A549 (cell line): ENCODE results near the gene NR3C2. TPM values are rescaled to one million over a fixed set of nuclear protein-coding genes. Genes with fewer than 3 reads are reported as not detected.

Experiments used
- ATAC-seq, 2 experiments: fragments of 200-7000 bp in 1 of 2; fragments of >200 bp in 1 of 2; cut with Nextera tagmentation in 1 of 2; cut with Tn5 transposase in 1 of 2; 3 replicates each; pipeline versions ENCODE4 v1.8.0 to v1.9.1; 2018 to 2020; ENCODE audit warnings: mild to moderate bottlenecking in 1 of 2, moderate library complexity in 1 of 2
- CTCF ChIA-PET: fragments of 300-600 bp; sonication (Branson Sonifier 250); formaldehyde crosslinking; extraction: SDS; loops from one replicate; lab custom pipeline; 2021; ENCODE audit warnings: antibody characterized with exemption, inconsistent platforms; lab: Yijun Ruan, JAX
- POLR2A ChIA-PET: fragments of 350-600 bp; formaldehyde crosslinking; extraction: SDS; loops from one replicate; lab custom pipeline; 2021; ENCODE audit warnings: antibody characterized with exemption, inconsistent platforms; lab: Yijun Ruan, JAX
- DNase-seq, 2 experiments: peaks; one replicate each; pipeline versions ENCODE4 v3.0.0 to v3.0.0-alpha.2; 2011 to 2016; ENCODE audit warnings: low read depth in 1 of 2, low spot score in 1 of 2
- FAIRE-seq: peaks from 2 replicates; lab custom pipeline; 2011; peaks lifted over from hg19 to GRCh38; lab: Jason Lieb, UNC
- H3K27ac ChIP-seq, 2 experiments: fragments of >200 bp; sonication (Bioruptor Twin); formaldehyde crosslinking; 3 replicates each; pipeline ENCODE4 v1.5.1; 2016 to 2017
- H3K4me1 ChIP-seq: fragments of >200 bp; sonication (Bioruptor Twin); formaldehyde crosslinking; 3 replicates; pipeline ENCODE4 v1.6.1; 2016
- H3K4me2 ChIP-seq: fragments of >200 bp; sonication (Bioruptor Twin); formaldehyde crosslinking; 3 replicates; pipeline ENCODE4 v1.6.1; 2016
- H3K4me3 ChIP-seq: fragments of >200 bp; sonication (Bioruptor Twin); formaldehyde crosslinking; 3 replicates; pipeline ENCODE4 v1.5.1; 2016
- H3K9me3 ChIP-seq: fragments of >200 bp; sonication (Bioruptor Twin); formaldehyde crosslinking; 3 replicates; pipeline ENCODE4 v1.6.1; 2016
- ATOH8 ChIP-seq: fragments of 250-450 bp; sonication (Bioruptor Pico); IDR thresholded peaks from 2 replicates; pipeline ENCODE4 v1.5.0; 2020; ENCODE audit warnings: low read depth, mild to moderate bottlenecking, moderate library complexity
- BHLHE40 ChIP-seq: IDR thresholded peaks from 2 replicates; pipeline ENCODE4 v1.6.1; 2012; ENCODE audit warnings: low read depth, low read length, inconsistent platforms
- CBX2 ChIP-seq: fragments of 200-600 bp; sonication (generic); IDR thresholded peaks from 2 replicates; pipeline ENCODE4 v1.6.1; 2016; ENCODE audit warnings: low read depth, mild to moderate bottlenecking, borderline replicate concordance
- CEBPB ChIP-seq, 2 experiments: fragments of >200 bp in 1 of 2; sonication (Bioruptor Twin) in 1 of 2; formaldehyde crosslinking in 1 of 2; IDR thresholded peaks; 2 replicates each; pipeline ENCODE4 v1.6.1; 2012 to 2016
- CHD4 ChIP-seq: fragments of 200-600 bp; sonication (generic); IDR thresholded peaks from 2 replicates; pipeline ENCODE4 v1.6.1; 2016; ENCODE audit warnings: antibody characterized with exemption, mild to moderate bottlenecking, borderline replicate concordance
- EHF ChIP-seq: fragments of 250-450 bp; sonication (Bioruptor Pico); IDR thresholded peaks from 2 replicates; pipeline ENCODE4 v1.5.0; 2020; ENCODE audit warnings: mild to moderate bottlenecking
- EHMT2 ChIP-seq: fragments of 200-600 bp; sonication (generic); IDR thresholded peaks from 2 replicates; pipeline ENCODE4 v1.6.1; 2016; ENCODE audit warnings: antibody characterized with exemption, low read depth, mild to moderate bottlenecking, moderate library complexity
- EP300 ChIP-seq, 2 experiments: fragments of >200 bp; sonication (Bioruptor Twin); formaldehyde crosslinking; IDR thresholded peaks; 2 replicates in 1 of 2; 3 replicates in 1 of 2; pipeline ENCODE4 v1.6.1; 2016 to 2017
- FOSL2 ChIP-seq, 2 experiments: fragments of 450-650 bp in 1 of 2; fragments of >200 bp in 1 of 2; sonication (Bioruptor Twin) in 1 of 2; formaldehyde crosslinking; IDR thresholded peaks; 2 replicates each; pipeline versions ENCODE4 v1.5.0 to v1.6.1; 2016 to 2020; ENCODE audit warnings: mild to moderate bottlenecking in 1 of 2, moderate library complexity in 1 of 2
- FOXS1 ChIP-seq: fragments of 250-450 bp; sonication (Bioruptor Pico); IDR thresholded peaks from 2 replicates; pipeline ENCODE4 v1.5.0; 2020; ENCODE audit warnings: mild to moderate bottlenecking, moderate library complexity
- HDAC2 ChIP-seq: fragments of 200-600 bp; sonication (generic); IDR thresholded peaks from 2 replicates; pipeline ENCODE4 v1.6.1; 2016
- HEYL ChIP-seq: fragments of 250-450 bp; sonication (Bioruptor Pico); IDR thresholded peaks from 2 replicates; pipeline ENCODE4 v1.8.0; 2021; ENCODE audit warnings: mild to moderate bottlenecking, moderate library complexity
- HOXB5 ChIP-seq: fragments of 250-450 bp; sonication (Bioruptor Pico); IDR thresholded peaks from 2 replicates; pipeline ENCODE4 v1.5.0; 2020; ENCODE audit warnings: mild to moderate bottlenecking, moderate library complexity
- KDM5A ChIP-seq: fragments of 200-600 bp; sonication (generic); IDR thresholded peaks from 2 replicates; pipeline ENCODE4 v1.6.1; 2016; ENCODE audit warnings: antibody characterized with exemption, mild to moderate bottlenecking
- NPAS2 ChIP-seq: fragments of 250-450 bp; sonication (Bioruptor Pico); IDR thresholded peaks from 2 replicates; pipeline ENCODE4 v1.8.0; 2022; ENCODE audit warnings: mild to moderate bottlenecking, moderate library complexity, borderline replicate concordance
- PBX3 ChIP-seq: IDR thresholded peaks from 2 replicates; pipeline ENCODE4 v1.6.1; 2012
- PHF8 ChIP-seq: fragments of 200-600 bp; sonication (generic); IDR thresholded peaks from 2 replicates; pipeline ENCODE4 v1.6.1; 2016; ENCODE audit warnings: low read depth, mild to moderate bottlenecking, antibody characterized with exemption, moderate library complexity, borderline replicate concordance
- POLR2A ChIP-seq: IDR thresholded peaks from 2 replicates; pipeline ENCODE4 v1.6.1; 2012; ENCODE audit warnings: mild to moderate bottlenecking, low read length
- RAD21 ChIP-seq, 2 experiments: fragments of >200 bp in 1 of 2; sonication (Bioruptor Twin) in 1 of 2; formaldehyde crosslinking in 1 of 2; IDR thresholded peaks in 1 of 2; conservative IDR thresholded peaks in 1 of 2; 2 replicates in 1 of 2; 3 replicates in 1 of 2; pipeline ENCODE4 v1.6.1; 2012 to 2018; ENCODE audit warnings: inconsistent platforms in 1 of 2
- SREBF2 ChIP-seq: fragments of 450-650 bp; IDR thresholded peaks from 2 replicates; pipeline ENCODE4 v1.6.1; 2014; ENCODE audit warnings: mild to moderate bottlenecking, moderate library complexity
- ZNF302 ChIP-seq: fragments of 250-450 bp; sonication (Bioruptor Pico); IDR thresholded peaks from 2 replicates; pipeline ENCODE4 v1.9.0; 2021; ENCODE audit warnings: inconsistent platforms, mild to moderate bottlenecking, moderate library complexity
- ZSCAN20 ChIP-seq: fragments of 250-450 bp; sonication (Bioruptor Pico); IDR thresholded peaks from 2 replicates; pipeline ENCODE4 v1.8.0; 2022; ENCODE audit warnings: mild to moderate bottlenecking, moderate library complexity
- WGBS: methylation state at CpG from one replicate; pipeline ENCODE4 v1.1.6; 2017; ENCODE audit errors: missing lambda C conversion rate; 5-methylcytosine and 5-hydroxymethylcytosine counted together
- polyA plus RNA-seq, 4 experiments: library from polyadenylated mRNA; depleted of rRNA in 3 of 4; stranded (reverse); fragments of >200 nt; fragmentation: RNase III in 1 of 4; extraction: RNeasy Plus Mini Kit Qiagen cat#74134 plus additional on column Dnase treatment in 1 of 4; gene quantifications; 2 replicates in 3 of 4; 3 replicates in 1 of 4; pipeline ENCODE4 v1.2.3, GENCODE V29; 2011 to 2017
- TF ChIP-seq, protein P1 (sequence below): IDR thresholded peaks from 2 replicates; pipeline ENCODE4 v1.6.1; 2012
- TF ChIP-seq, protein P2 (sequence below): fragments of 200-600 bp; sonication (generic); IDR thresholded peaks from 2 replicates; pipeline ENCODE4 v1.6.1; 2016; ENCODE audit warnings: antibody characterized with exemption, mild to moderate bottlenecking, moderate library complexity

NR3C2 gene
- polyA plus RNA-seq, 2 of the 4 experiments (the other 2 are of a cell fraction) = 0.01 to 0.03 TPM

DNA sequence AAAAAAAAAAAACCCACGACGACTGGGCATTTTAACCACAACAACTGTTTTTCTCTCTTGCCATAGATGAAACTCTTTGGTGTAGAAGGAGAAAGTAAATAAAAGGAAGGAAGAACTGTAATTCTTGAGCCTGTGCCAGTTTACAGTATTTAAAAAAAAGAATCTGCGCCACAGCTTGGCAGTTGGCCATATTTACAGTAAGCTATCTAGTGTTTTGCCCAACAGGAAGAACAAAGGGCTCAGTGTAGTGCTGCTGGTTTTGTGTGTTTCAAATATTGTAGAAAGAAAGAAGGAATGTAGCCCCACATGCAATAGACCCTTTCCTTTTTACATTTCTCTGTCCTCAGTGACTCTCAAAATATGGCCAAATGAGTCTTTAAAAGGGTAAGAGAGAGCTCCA is 66.1 kb downstream of the NR3C2 start:
- no peak for FAIRE-seq

DNA sequence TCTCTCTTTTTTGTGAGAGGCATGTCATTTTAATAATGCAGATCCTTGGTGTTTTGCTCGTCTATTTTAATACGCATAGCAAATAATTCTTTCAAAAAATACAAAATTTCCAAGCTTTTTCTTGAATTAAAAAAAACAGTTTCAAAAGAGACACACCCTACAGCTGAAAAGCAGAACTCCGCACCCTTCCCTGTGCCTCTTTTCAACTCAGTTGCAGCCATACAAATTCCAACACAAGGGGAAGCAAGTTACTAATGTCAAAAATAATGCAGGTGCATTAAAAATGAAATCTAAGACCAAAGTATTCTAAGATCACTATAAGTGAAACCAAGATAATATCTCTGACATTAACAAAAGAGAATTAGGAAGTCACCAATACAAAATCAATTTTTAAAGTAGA is 66.6 kb downstream of the NR3C2 start:
- no peak overlapping the region for H3K4me3 ChIP-seq
- no peak overlapping the region for H3K27ac ChIP-seq
- ATAC-seq (no peak), DNase-seq (no peak), FAIRE-seq (no peak)
- TF ChIP-seq HDAC2 (no peak), CHD4 (no peak), CBX2 (no peak), ATOH8 (CRISPR knock-in tag) (no peak), NPAS2 (CRISPR knock-in tag) (no peak), PHF8 (no peak), BHLHE40 (no peak), PBX3 (no peak), ZNF302 (CRISPR knock-in tag) (no peak)
- TF ChIP-seq, protein P1, sequence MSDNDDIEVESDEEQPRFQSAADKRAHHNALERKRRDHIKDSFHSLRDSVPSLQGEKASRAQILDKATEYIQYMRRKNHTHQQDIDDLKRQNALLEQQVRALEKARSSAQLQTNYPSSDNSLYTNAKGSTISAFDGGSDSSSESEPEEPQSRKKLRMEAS = no peak
- CTCF ChIA-PET = interaction anchor here (1.1 kb wide), 1 partner anchor 11 kb away, joined by 3 read pairs; no protein-coding TSS in a partner anchor
- H3K4me2 ChIP-seq = no peak overlapping the region; the same call in 2 of the 3 replicates
- no peaks in the 10 kb centered on the region for H3K9me3 ChIP-seq
- POLR2A ChIA-PET = no interaction called here
- H3K4me1 ChIP-seq = no peaks in the 10 kb centered on the region; the same call in 2 of the 3 replicates
- 73% methylated on average over 3 of the region's 3 CpGs for WGBS

More for the DNA sequence above, 66.1 kb downstream of the NR3C2 start:
- no peak for TF ChIP-seq EHMT2
- TF ChIP-seq, protein P1 = no peak
- no peak for TF ChIP-seq HEYL (CRISPR knock-in tag)
- no peak for TF ChIP-seq RAD21 (conservative IDR thresholded peaks at IDR 0.05 in 1 of 2, IDR thresholded peaks at IDR 0.05 in 1 of 2)
- TF ChIP-seq ZSCAN20 = no peak
- no peak for TF ChIP-seq HOXB5 (CRISPR knock-in tag)
- no peak for TF ChIP-seq POLR2A
- no peak for TF ChIP-seq FOSL2 (IDR thresholded peaks at IDR 0.05)
- TF ChIP-seq FOSL2 (CRISPR knock-in tag; IDR thresholded peaks at IDR 0.05) = no peak
- no peak for TF ChIP-seq FOXS1 (CRISPR knock-in tag)
- TF ChIP-seq PHF8 = no peak
- TF ChIP-seq, protein P2, sequence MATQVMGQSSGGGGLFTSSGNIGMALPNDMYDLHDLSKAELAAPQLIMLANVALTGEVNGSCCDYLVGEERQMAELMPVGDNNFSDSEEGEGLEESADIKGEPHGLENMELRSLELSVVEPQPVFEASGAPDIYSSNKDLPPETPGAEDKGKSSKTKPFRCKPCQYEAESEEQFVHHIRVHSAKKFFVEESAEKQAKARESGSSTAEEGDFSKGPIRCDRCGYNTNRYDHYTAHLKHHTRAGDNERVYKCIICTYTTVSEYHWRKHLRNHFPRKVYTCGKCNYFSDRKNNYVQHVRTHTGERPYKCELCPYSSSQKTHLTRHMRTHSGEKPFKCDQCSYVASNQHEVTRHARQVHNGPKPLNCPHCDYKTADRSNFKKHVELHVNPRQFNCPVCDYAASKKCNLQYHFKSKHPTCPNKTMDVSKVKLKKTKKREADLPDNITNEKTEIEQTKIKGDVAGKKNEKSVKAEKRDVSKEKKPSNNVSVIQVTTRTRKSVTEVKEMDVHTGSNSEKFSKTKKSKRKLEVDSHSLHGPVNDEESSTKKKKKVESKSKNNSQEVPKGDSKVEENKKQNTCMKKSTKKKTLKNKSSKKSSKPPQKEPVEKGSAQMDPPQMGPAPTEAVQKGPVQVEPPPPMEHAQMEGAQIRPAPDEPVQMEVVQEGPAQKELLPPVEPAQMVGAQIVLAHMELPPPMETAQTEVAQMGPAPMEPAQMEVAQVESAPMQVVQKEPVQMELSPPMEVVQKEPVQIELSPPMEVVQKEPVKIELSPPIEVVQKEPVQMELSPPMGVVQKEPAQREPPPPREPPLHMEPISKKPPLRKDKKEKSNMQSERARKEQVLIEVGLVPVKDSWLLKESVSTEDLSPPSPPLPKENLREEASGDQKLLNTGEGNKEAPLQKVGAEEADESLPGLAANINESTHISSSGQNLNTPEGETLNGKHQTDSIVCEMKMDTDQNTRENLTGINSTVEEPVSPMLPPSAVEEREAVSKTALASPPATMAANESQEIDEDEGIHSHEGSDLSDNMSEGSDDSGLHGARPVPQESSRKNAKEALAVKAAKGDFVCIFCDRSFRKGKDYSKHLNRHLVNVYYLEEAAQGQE = no peak
- TF ChIP-seq NPAS2 (CRISPR knock-in tag) = no peak
- TF ChIP-seq EP300 (IDR thresholded peaks at IDR 0.05) = no peak
- no peak for TF ChIP-seq SREBF2
- TF ChIP-seq KDM5A = no peak
- TF ChIP-seq EHF (CRISPR knock-in tag) = no peak
- TF ChIP-seq CEBPB (IDR thresholded peaks at IDR 0.05) = no peak
- WGBS = under 1% methylated on average over 3 of the region's 3 CpGs
- no peaks in the 10 kb centered on the region; the same call in 2 of the 3 replicates for H3K4me1 ChIP-seq
- ATAC-seq = no peak
- DNase-seq = peak in 1 of 2 experiments; percentile 23
- H3K27ac ChIP-seq = no peak overlapping the region
- H3K4me2 ChIP-seq = peak overlapping the region; percentile 38; the same call in 2 of the 3 replicates
- no peaks in the 10 kb centered on the region for H3K9me3 ChIP-seq
- ChIA-PET CTCF (interaction anchor here (1.1 kb wide), 1 partner anchor 11 kb away, joined by 3 read pairs; no protein-coding TSS in a partner anchor), POLR2A (no interaction called here)
- H3K4me3 ChIP-seq = no peak overlapping the region
